ENCODE results near the gene ANXA10.

ANXA10 gene

GRCh38 chr4:168167714-168168284 is 75.5 kb downstream of the ANXA10 start:
- DNase-seq (ENCODE audit: low read depth): peak; percentile 50
- no peak overlapping the region for H3K4me3 ChIP-seq (ENCODE audit: low read depth, low read length)
- TF ChIP-seq CTCF (conservative IDR thresholded peaks at IDR 0.05; ENCODE audit: low read depth, low read length): no peak

- no peak overlapping the region for H3K4me3 ChIP-seq (ENCODE audit: low read depth, low read length)
- no peak for DNase-seq (ENCODE audit: low read depth)
- no peak for TF ChIP-seq CTCF (conservative IDR thresholded peaks at IDR 0.05; ENCODE audit: low read depth, low read length)
These were observed 82.0 kb downstream of the ANXA10 start for GRCh38 chr4:168174308-168174707.

- no peak for DNase-seq (ENCODE audit: low read depth)
- no peak for TF ChIP-seq CTCF (conservative IDR thresholded peaks at IDR 0.05; ENCODE audit: low read depth, low read length)
- H3K4me3 ChIP-seq (ENCODE audit: low read depth, low read length): no peak overlapping the region
These were observed 85.3 kb downstream of the ANXA10 start for GRCh38 chr4:168177546-168178149.

- peak; percentile 66 for TF ChIP-seq CTCF (conservative IDR thresholded peaks at IDR 0.05; ENCODE audit: low read depth, low read length)
- peak; percentile 69 for DNase-seq (ENCODE audit: low read depth)
- no peak overlapping the region for H3K4me3 ChIP-seq (ENCODE audit: low read depth, low read length)
These were observed 91.6 kb downstream of the ANXA10 start for GRCh38 chr4:168183717-168184571.

GRCh38 chr4:168188754-168189153 is 96.4 kb downstream of the ANXA10 start:
- no peak for TF ChIP-seq CTCF (conservative IDR thresholded peaks at IDR 0.05; ENCODE audit: low read depth, low read length)

GRCh38 chr4:168197926-168198325 is 105.6 kb downstream of the ANXA10 start:
- H3K4me3 ChIP-seq (ENCODE audit: low read depth, low read length): no peak overlapping the region
- DNase-seq (ENCODE audit: low read depth): no peak
- TF ChIP-seq CTCF (conservative IDR thresholded peaks at IDR 0.05; ENCODE audit: low read depth, low read length): no peak

More at GRCh38 chr4:168188754-168189153, 96.4 kb downstream of the ANXA10 start:
- no peak overlapping the region for H3K4me3 ChIP-seq (ENCODE audit: low read depth, low read length)
- DNase-seq (ENCODE audit: low read depth): no peak
